ENCODE results near the gene LRFN4. TPM values are rescaled to one million over a fixed set of nuclear protein-coding genes. Genes with fewer than 3 reads are reported as not detected.

Gene LRFN4
- total RNA-seq, 1 experiment from 2014 or later: 70.3 TPM

GRCh38 chr11:66870616-66871520 is 14.0 kb downstream of the LRFN4 start:
- no peak for TF ChIP-seq NFE2L1 (CRISPR knock-in tag; IDR thresholded peaks at IDR 0.05)
- TF ChIP-seq ZNF232 (CRISPR knock-in tag; IDR thresholded peaks at IDR 0.05): no peak
- TF ChIP-seq FOXK1 (CRISPR knock-in tag; IDR thresholded peaks at IDR 0.05): no peak
- TF ChIP-seq, protein P1, sequence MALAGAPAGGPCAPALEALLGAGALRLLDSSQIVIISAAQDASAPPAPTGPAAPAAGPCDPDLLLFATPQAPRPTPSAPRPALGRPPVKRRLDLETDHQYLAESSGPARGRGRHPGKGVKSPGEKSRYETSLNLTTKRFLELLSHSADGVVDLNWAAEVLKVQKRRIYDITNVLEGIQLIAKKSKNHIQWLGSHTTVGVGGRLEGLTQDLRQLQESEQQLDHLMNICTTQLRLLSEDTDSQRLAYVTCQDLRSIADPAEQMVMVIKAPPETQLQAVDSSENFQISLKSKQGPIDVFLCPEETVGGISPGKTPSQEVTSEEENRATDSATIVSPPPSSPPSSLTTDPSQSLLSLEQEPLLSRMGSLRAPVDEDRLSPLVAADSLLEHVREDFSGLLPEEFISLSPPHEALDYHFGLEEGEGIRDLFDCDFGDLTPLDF (CRISPR knock-in tag; IDR thresholded peaks at IDR 0.05): no peak
- TF ChIP-seq ZBTB21 (CRISPR knock-in tag; IDR thresholded peaks at IDR 0.05; ENCODE audit: borderline replicate concordance): no peak
- TF ChIP-seq RORB (CRISPR knock-in tag; IDR thresholded peaks at IDR 0.05): no peak
- no peak for TF ChIP-seq MXD4 (CRISPR knock-in tag; IDR thresholded peaks at IDR 0.05; ENCODE audit: borderline replicate concordance)
- TF ChIP-seq NFYB (CRISPR knock-in tag; conservative IDR thresholded peaks at IDR 0.05; ENCODE audit: low read depth): no peak
- TF ChIP-seq, protein P2, sequence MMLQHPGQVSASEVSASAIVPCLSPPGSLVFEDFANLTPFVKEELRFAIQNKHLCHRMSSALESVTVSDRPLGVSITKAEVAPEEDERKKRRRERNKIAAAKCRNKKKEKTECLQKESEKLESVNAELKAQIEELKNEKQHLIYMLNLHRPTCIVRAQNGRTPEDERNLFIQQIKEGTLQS (CRISPR knock-in tag; conservative IDR thresholded peaks at IDR 0.05): no peak
- no peak for TF ChIP-seq SMAD3 (CRISPR knock-in tag; IDR thresholded peaks at IDR 0.05; ENCODE audit: borderline replicate concordance)
- TF ChIP-seq ZNF425 (CRISPR knock-in tag; conservative IDR thresholded peaks at IDR 0.05): no peak
- TF ChIP-seq ZNF532 (CRISPR knock-in tag; IDR thresholded peaks at IDR 0.05; ENCODE audit: borderline replicate concordance): no peak
- no peak for TF ChIP-seq NFATC4 (CRISPR knock-in tag; IDR thresholded peaks at IDR 0.05)
- DNase-seq (ENCODE audit: low spot score): no peak
- Mint-ChIP-seq H3K36me3 (no peaks in the 10 kb centered on the region), H3K27me3 (ENCODE audit: low read depth) (no peaks in the 10 kb centered on the region), H3K27ac (no peak overlapping the region), H3K4me3 (no peak overlapping the region), H3K4me1 (peaks cover 10% of the 10 kb centered on the region), H3K9me3 (no peaks in the 10 kb centered on the region)
- ATAC-seq: no peak
- POLR2A ChIA-PET: interaction anchor here (0.6 kb wide), 1 partner anchor 167 kb away, joined by 3 read pairs; no protein-coding TSS in a partner anchor
- CTCF ChIA-PET: interaction anchor here (1.9 to 2.3 kb wide), 2 partner anchors 11 to 19 kb away, joined by 6 to 16 read pairs; no protein-coding TSS in a partner anchor

DNA sequence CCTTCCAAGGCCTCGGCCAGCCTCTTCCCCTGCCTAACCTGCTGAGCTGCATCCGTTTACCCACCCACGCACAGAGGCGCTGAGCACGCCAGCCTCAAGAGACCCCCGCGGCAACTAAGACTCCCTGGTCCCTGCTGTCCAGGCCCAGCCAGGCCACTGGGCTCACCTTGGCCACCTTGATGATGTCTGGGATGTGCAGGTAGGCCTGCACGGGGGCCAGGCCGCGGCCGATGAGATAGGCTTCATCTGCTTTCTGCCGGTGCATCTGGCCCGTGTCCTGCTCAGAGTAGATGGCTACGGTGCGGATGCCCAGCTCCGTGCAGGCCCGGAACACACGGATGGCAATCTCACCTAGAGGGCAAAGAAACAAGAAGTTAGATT is 14.6 kb downstream of the LRFN4 start:
- H3K9me3 Mint-ChIP-seq: no peaks in the 10 kb centered on the region
- CTCF ChIA-PET: interaction anchor here (1.1 to 1.9 kb wide), 2 partner anchors 20 to 43 kb away, joined by 3 to 6 read pairs; no protein-coding TSS in a partner anchor
- no peaks in the 10 kb centered on the region for H3K27me3 Mint-ChIP-seq (ENCODE audit: low read depth)
- DNase-seq (ENCODE audit: low spot score): no peak
- peaks cover 10% of the 10 kb centered on the region for H3K4me1 Mint-ChIP-seq
- ATAC-seq: no peak
- H3K4me3 Mint-ChIP-seq: no peak overlapping the region
- H3K27ac Mint-ChIP-seq: no peak overlapping the region
- H3K36me3 Mint-ChIP-seq: no peaks in the 10 kb centered on the region
- TF ChIP-seq, protein P3, sequence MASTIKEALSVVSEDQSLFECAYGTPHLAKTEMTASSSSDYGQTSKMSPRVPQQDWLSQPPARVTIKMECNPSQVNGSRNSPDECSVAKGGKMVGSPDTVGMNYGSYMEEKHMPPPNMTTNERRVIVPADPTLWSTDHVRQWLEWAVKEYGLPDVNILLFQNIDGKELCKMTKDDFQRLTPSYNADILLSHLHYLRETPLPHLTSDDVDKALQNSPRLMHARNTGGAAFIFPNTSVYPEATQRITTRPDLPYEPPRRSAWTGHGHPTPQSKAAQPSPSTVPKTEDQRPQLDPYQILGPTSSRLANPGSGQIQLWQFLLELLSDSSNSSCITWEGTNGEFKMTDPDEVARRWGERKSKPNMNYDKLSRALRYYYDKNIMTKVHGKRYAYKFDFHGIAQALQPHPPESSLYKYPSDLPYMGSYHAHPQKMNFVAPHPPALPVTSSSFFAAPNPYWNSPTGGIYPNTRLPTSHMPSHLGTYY (CRISPR knock-in tag; IDR thresholded peaks at IDR 0.05): no peak
- TF ChIP-seq, protein P4, sequence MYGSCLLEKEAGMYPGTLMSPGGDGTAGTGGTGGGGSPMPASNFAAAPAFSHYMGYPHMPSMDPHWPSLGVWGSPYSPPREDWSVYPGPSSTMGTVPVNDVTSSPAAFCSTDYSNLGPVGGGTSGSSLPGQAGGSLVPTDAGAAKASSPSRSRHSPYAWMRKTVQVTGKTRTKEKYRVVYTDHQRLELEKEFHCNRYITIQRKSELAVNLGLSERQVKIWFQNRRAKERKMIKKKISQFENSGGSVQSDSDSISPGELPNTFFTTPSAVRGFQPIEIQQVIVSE (CRISPR knock-in tag; IDR thresholded peaks at IDR 0.05; ENCODE audit: borderline replicate concordance): no peak
- POLR2A ChIA-PET: no interaction called here

Data from WTC11 (cell line).